Stimulated activated CD4-positive, alpha-beta T cell treated with anti-CD3 and anti-CD28 coated beads, Interleukin-12 subunit alpha, Interleukin-12 subunit beta, amount 100 ng/mL, for 48 hours (primary cell): ENCODE data around the gene CFAP99.

Experiments
- DNase-seq, 3 donors: peaks; one replicate each; pipeline ENCODE4 v3.0.0-alpha.2; 2020; ENCODE audit warnings: low read depth in 2 of 3, low spot score in 1 of 3

CFAP99 gene

GRCh38 chr4:2411786-2412510 is 6.8 kb upstream of the CFAP99 start:
- DNase-seq: peak in 1 of 3 donors; percentile 22

- DNase-seq: peak; percentile 49 to 71 (median 51)
These were observed 6.2 kb upstream of the CFAP99 start for GRCh38 chr4:2412534-2412884.

GRCh38 chr4:2412885-2413716 is 5.7 kb upstream of the CFAP99 start:
- DNase-seq: peak; percentile 74 to 90 (median 78)

- peak in 2 of 3 donors; percentile 22 to 24 for DNase-seq
These were observed 4.7 kb upstream of the CFAP99 start for GRCh38 chr4:2413821-2414610.

GRCh38 chr4:2415213-2415612 is 3.5 kb upstream of the CFAP99 start:
- no peak for DNase-seq

- no peak for DNase-seq
These were observed 2.7 kb upstream of the CFAP99 start for GRCh38 chr4:2415881-2416563.

GRCh38 chr4:2416564-2417225 is 2.1 kb upstream of the CFAP99 start:
- DNase-seq: peak in 1 of 3 donors; percentile 10

- peak in 1 of 3 donors; percentile 14 for DNase-seq
These were observed 1.5 kb upstream of the CFAP99 start for GRCh38 chr4:2417226-2417764.

GRCh38 chr4:2417765-2418649 is 748 bp upstream of the CFAP99 start, which contains the start of gene ZFYVE28:
TSS of gene ZFYVE28 (minus strand) at chr4:2418645. CDS start at chr4:2418323, 322 bp downstream.
- DNase-seq: peak in 1 of 3 donors; percentile 9

GRCh38 chr4:2419814-2420213 is 1.1 kb downstream of the CFAP99 start:
- DNase-seq: no peak

GRCh38 chr4:2421928-2422327 is 3.2 kb downstream of the CFAP99 start:
- no peak for DNase-seq

- DNase-seq: no peak
These were observed 4.3 kb downstream of the CFAP99 start for GRCh38 chr4:2423066-2423465.

GRCh38 chr4:2423695-2424094 is 4.9 kb downstream of the CFAP99 start:
- no peak for DNase-seq

GRCh38 chr4:2424581-2424980 is 5.8 kb downstream of the CFAP99 start:
- DNase-seq: no peak

GRCh38 chr4:2425386-2426068 is 6.8 kb downstream of the CFAP99 start:
- DNase-seq: no peak

GRCh38 chr4:2426069-2426397 is 7.3 kb downstream of the CFAP99 start:
- DNase-seq: no peak

GRCh38 chr4:2426711-2427275 is 8.0 kb downstream of the CFAP99 start:
- DNase-seq: no peak
